Endodermal cell (in vitro differentiated cells): ENCODE data around the gene CFAP54. TPM values are rescaled to one million over a fixed set of nuclear protein-coding genes. Genes with fewer than 3 reads are reported as not detected.
A peak's percentile ranks its signal among the peaks of the same experiment; 100 is the strongest.

Experiments
- DNase-seq: peaks from one replicate; pipeline ENCODE4 v3.0.0-alpha.2; 2017
- H3K27ac ChIP-seq: 2 replicates; pipeline ENCODE4 v1.5.1; 2013; ENCODE audit warnings: mild to moderate bottlenecking, low read depth, low read length, moderate library complexity
- H3K27me3 ChIP-seq: 2 replicates; pipeline ENCODE4 v1.6.1; 2013; ENCODE audit warnings: mild to moderate bottlenecking, low read length, moderate library complexity; ENCODE audit not compliant: insufficient read depth, control insufficient read depth, poor library complexity, severe bottlenecking
- H3K36me3 ChIP-seq: 2 replicates; pipeline ENCODE4 v1.7.0; 2013; ENCODE audit warnings: mild to moderate bottlenecking, low read length, moderate library complexity; ENCODE audit not compliant: control insufficient read depth, insufficient read depth
- H3K4me1 ChIP-seq: one replicate; pipeline ENCODE4 v1.7.0; 2013; ENCODE audit warnings: low read length; ENCODE audit not compliant: control insufficient read depth, insufficient read depth
- H3K4me3 ChIP-seq: 2 replicates; pipeline ENCODE4 v1.5.1; 2013; ENCODE audit warnings: mild to moderate bottlenecking, low read length, moderate library complexity
- H3K9ac ChIP-seq: 2 replicates; pipeline ENCODE4 v1.6.1; 2013; ENCODE audit warnings: mild to moderate bottlenecking, low read length, moderate library complexity; ENCODE audit not compliant: poor library complexity, severe bottlenecking; ENCODE audit errors: extremely low read depth
- H3K9me3 ChIP-seq: 2 replicates; pipeline ENCODE4 v1.6.1; 2013; ENCODE audit warnings: mild to moderate bottlenecking, low read length, moderate library complexity; ENCODE audit not compliant: control insufficient read depth
- H3K27ac Mint-ChIP-seq: 2 replicates; pipeline ENCODE4 v1.8.0; 2020; ENCODE audit warnings: mixed read lengths
- H3K27me3 Mint-ChIP-seq: 2 replicates; pipeline ENCODE4 v1.8.0; 2021; ENCODE audit warnings: mild to moderate bottlenecking, mixed read lengths; ENCODE audit not compliant: insufficient read depth
- H3K36me3 Mint-ChIP-seq: 2 replicates; pipeline ENCODE4 v1.8.0; 2020; ENCODE audit warnings: low read depth, mixed read lengths
- H3K4me1 Mint-ChIP-seq: 2 replicates; pipeline ENCODE4 v1.8.0; 2020; ENCODE audit warnings: mixed read lengths
- H3K4me3 Mint-ChIP-seq: 2 replicates; pipeline ENCODE4 v1.8.0; 2020; ENCODE audit warnings: mild to moderate bottlenecking, moderate library complexity, mixed read lengths
- H3K9me3 Mint-ChIP-seq: 2 replicates; pipeline ENCODE4 v1.8.0; 2020; ENCODE audit warnings: mild to moderate bottlenecking, mixed read lengths
- CTCF ChIP-seq: fragments of 200-600 bp; sonication (generic); conservative IDR thresholded peaks from 2 replicates; pipeline ENCODE4 v1.5.0; 2021; ENCODE audit warnings: antibody characterized with exemption, mild to moderate bottlenecking
- WGBS, 2 experiments: methylation state at CpG; one replicate each; pipeline versions ENCODE4 v1.1.5 to v1.1.7; 2013; ENCODE audit warnings: missing lambda C conversion rate in 2 of 2, mixed read lengths in 1 of 2; ENCODE audit not compliant: insufficient coverage in 1 of 2, insufficient read length in 1 of 2; 5-methylcytosine and 5-hydroxymethylcytosine counted together
- total RNA-seq, 2 donors: library from RNA; stranded (reverse); fragmentation: NEBNext Ultra II Directional in 1 of 2; extraction: Animal tissue kit (Norgen Biotek cat#: 25700) in 1 of 2; gene quantifications; 2 replicates in 1 of 2; 3 replicates in 1 of 2; pipeline ENCODE4 v1.2.1, GENCODE V29; 2021

Gene CFAP54
- total RNA-seq, 2 donors from 2014 or later, result 1.5 to 1.7 TPM

GRCh38 chr12:96902076-96902475, 412.7 kb downstream of the CFAP54 start:
- Mint-ChIP-seq H3K27me3 (no peaks in the 10 kb centered on the region), H3K4me1 (no peaks in the 10 kb centered on the region), H3K9me3 (no peaks in the 10 kb centered on the region), H3K27ac (no peak overlapping the region), H3K36me3 (no peaks in the 10 kb centered on the region), H3K4me3 (no peak overlapping the region)
- Histone ChIP-seq H3K27ac (no peak overlapping the region), H3K9me3 (no peaks in the 10 kb centered on the region), H3K27me3 (no peaks in the 10 kb centered on the region), H3K36me3 (no peaks in the 10 kb centered on the region), H3K9ac (no peak overlapping the region), H3K4me3 (no peak overlapping the region), H3K4me1 (no peaks in the 10 kb centered on the region)
- DNase-seq, result no peak
- WGBS, 2 experiments, result 89 to 96% methylated on average over 4 of the region's 4 CpGs
- TF ChIP-seq CTCF, result peak; percentile 17

DNA sequence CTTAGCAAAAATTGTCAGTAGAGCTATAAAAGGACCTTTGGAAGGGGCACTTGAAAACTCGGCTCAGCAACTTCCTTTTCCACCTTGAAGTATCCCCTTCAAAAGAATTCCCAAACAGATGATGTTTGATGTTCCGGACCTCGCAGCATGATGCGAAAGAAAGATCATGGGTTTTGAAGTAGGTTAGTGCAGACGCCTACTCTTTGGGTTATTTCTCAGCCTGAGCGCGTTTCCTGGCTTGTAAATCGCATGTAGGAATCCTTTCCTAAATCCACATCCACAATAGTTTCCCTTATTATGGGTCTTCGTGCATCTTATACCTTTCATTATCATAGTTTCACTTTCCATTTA, 417.1 kb downstream of the CFAP54 start:
- no peak for DNase-seq
- H3K36me3 ChIP-seq, result peaks cover 6% of the 10 kb centered on the region

DNA sequence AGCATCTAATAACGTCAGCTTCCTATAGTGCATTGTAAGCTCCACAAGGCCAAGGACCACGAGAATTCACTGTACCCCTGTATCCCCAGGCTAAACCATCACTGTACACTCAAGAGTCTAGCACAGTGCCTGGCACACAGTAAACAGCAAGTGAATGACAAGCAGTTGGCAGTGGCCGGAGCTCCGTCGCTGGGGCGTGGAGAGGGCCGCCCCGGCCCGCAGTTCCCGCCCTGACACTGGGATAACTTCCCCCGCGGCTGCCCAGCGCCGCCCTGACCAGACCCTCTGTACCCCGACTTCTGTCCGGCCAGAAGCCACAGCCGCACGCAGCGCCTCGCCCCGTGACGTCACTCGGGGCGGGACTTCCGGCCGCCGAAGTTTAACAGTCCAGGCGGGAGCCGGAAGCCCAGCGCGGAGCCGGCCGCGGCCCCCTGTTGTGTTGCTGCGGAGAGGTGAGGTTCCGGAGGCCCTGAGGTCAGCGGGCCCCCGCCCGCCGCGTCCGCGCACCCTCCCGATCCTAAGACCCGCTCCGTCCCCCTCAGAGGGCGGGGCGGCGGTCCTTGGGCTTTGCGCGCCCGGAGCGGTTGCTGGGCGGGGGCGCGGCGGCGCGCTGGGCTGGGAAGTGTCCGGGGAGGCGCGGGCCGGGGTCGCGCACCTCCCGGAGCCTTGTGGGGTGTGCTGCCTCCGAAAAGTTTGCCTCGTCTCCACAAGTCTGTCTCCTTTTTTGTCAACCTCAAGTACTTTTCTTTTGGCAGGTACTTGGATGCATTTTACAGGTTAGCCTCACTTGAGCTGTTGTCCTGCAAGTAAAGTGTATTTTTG, 417.7 kb downstream of the CFAP54 start, which contains the start of gene NEDD1:
Gene NEDD1, plus strand, starts transcription at position 409 of the 822 bp plus-strand sequence. CDS start 2,503 bp downstream, outside the sequence.
- Histone ChIP-seq H3K9me3 (no peaks in the 10 kb centered on the region), H3K36me3 (peaks cover 6% of the 10 kb centered on the region), H3K4me3 (peak within 1 kb of the TSS; percentile 93), H3K27me3 (no peaks in the 10 kb centered on the region), H3K9ac (peak within 1 kb of the TSS; percentile 75), H3K4me1 (no peaks in the 10 kb centered on the region), H3K27ac (peak within 1 kb of the TSS; percentile 9)
- H3K36me3 Mint-ChIP-seq, result no peaks in the 10 kb centered on the region
- TF ChIP-seq CTCF, result no peak
- H3K27me3 Mint-ChIP-seq, result no peaks in the 10 kb centered on the region
- H3K4me3 Mint-ChIP-seq, result peak within 1 kb of the TSS; percentile 90
- peaks cover 21% of the 10 kb centered on the region for H3K4me1 Mint-ChIP-seq
- 2 to 8% methylated on average over 15 to 68 of the region's 68 CpGs for WGBS, 2 experiments
- H3K27ac Mint-ChIP-seq, result peak within 1 kb of the TSS; percentile 96
- DNase-seq, result peak; percentile 98
- H3K9me3 Mint-ChIP-seq, result no peaks in the 10 kb centered on the region

More for the DNA sequence above, 417.1 kb downstream of the CFAP54 start:
- H3K9me3 Mint-ChIP-seq, result no peaks in the 10 kb centered on the region
- Histone ChIP-seq H3K9ac (peak overlapping the region; percentile 12), H3K27me3 (no peaks in the 10 kb centered on the region), H3K4me3 (peak overlapping the region; percentile 93), H3K9me3 (no peaks in the 10 kb centered on the region), H3K4me1 (no peaks in the 10 kb centered on the region), H3K27ac (peak overlapping the region; percentile 5)
- H3K27ac Mint-ChIP-seq, result peak overlapping the region; percentile 92
- no peaks in the 10 kb centered on the region for H3K27me3 Mint-ChIP-seq
- H3K36me3 Mint-ChIP-seq, result no peaks in the 10 kb centered on the region
- H3K4me3 Mint-ChIP-seq, result peak overlapping the region; percentile 90
- peaks cover 19% of the 10 kb centered on the region for H3K4me1 Mint-ChIP-seq
- no peak for TF ChIP-seq CTCF
- 90 to 91% methylated on average over 9 of the region's 9 CpGs for WGBS, 2 experiments
